Smooth muscle cell (in vitro differentiated cells): ENCODE measurements around the gene PALD1. TPM values are rescaled to one million over a fixed set of nuclear protein-coding genes. Genes with fewer than 3 reads are reported as not detected.

Experiments
- DNase-seq: peaks from one replicate; lab custom pipeline; 2025; ENCODE audit not compliant: unreplicated experiment; lab: John Stamatoyannopoulos, UW
- H2AFZ ChIP-seq: fragments of 200-600 bp; sonication (generic); 2 replicates; pipeline ENCODE4 v1.6.0; 2016; ENCODE audit warnings: antibody characterized with exemption, low read depth, mild to moderate bottlenecking
- H3F3A ChIP-seq: fragments of 200-600 bp; sonication (generic); 2 replicates; pipeline ENCODE4 v1.6.0; 2017; ENCODE audit warnings: antibody characterized with exemption, low read depth
- H3K27ac ChIP-seq: fragments of 200-600 bp; sonication (generic); 2 replicates; pipeline ENCODE4 v1.5.1; 2016; ENCODE audit warnings: low read depth, mild to moderate bottlenecking
- H3K27me3 ChIP-seq: fragments of 200-600 bp; sonication (generic); 2 replicates; pipeline ENCODE4 v1.6.1; 2016; ENCODE audit warnings: low read depth, mild to moderate bottlenecking
- H3K36me3 ChIP-seq: fragments of 200-600 bp; sonication (generic); 2 replicates; pipeline ENCODE4 v1.5.1; 2016; ENCODE audit warnings: low read depth
- H3K4me1 ChIP-seq: fragments of 200-600 bp; sonication (generic); 2 replicates; pipeline ENCODE4 v1.5.1; 2016; ENCODE audit warnings: low read depth
- H3K4me2 ChIP-seq: fragments of 200-600 bp; sonication (generic); 2 replicates; pipeline ENCODE4 v1.6.0; 2016; ENCODE audit warnings: mild to moderate bottlenecking
- H3K4me3 ChIP-seq: fragments of 200-600 bp; sonication (generic); 2 replicates; pipeline ENCODE4 v1.5.1; 2016; ENCODE audit warnings: mild to moderate bottlenecking
- H3K79me2 ChIP-seq: fragments of 200-600 bp; sonication (generic); 2 replicates; pipeline ENCODE4 v1.6.0; 2016; ENCODE audit warnings: low read depth, mild to moderate bottlenecking
- H3K9ac ChIP-seq: fragments of 200-600 bp; sonication (generic); 2 replicates; pipeline ENCODE4 v1.6.0; 2016; ENCODE audit warnings: low read depth
- H3K9me3 ChIP-seq: fragments of 200-600 bp; sonication (generic); replicated peaks from 2 replicates; pipeline ENCODE4 v1.5.1; 2016; ENCODE audit warnings: low read depth
- H4K20me1 ChIP-seq: fragments of 200-600 bp; sonication (generic); 2 replicates; pipeline ENCODE4 v1.6.0; 2016; ENCODE audit warnings: low read depth
- WGBS: methylation state at CpG from one replicate; pipeline ENCODE4 v1.1.7; 2016; ENCODE audit warnings: low lambda C conversion rate; 5-methylcytosine and 5-hydroxymethylcytosine counted together
- polyA plus RNA-seq: library from polyadenylated mRNA; unstranded; fragments of >200 nt; fragmentation: Nextera tagmentation; extraction: Ambion mirVana; gene quantifications from 2 replicates; pipeline ENCODE4 v1.2.1, GENCODE V29; 2016
- total RNA-seq: library from RNA; depleted of rRNA; stranded (reverse); fragments of >200 nt; gene quantifications from 2 replicates; pipeline ENCODE4 v1.2.3, GENCODE V29; 2014
- TF ChIP-seq, protein P1 (sequence below): fragments of 200-600 bp; sonication (generic); IDR thresholded peaks from 2 replicates; pipeline ENCODE4 v1.5.1; 2017; ENCODE audit warnings: borderline replicate concordance, mild to moderate bottlenecking, antibody characterized with exemption; ENCODE audit not compliant: insufficient read depth, poor library complexity, severe bottlenecking

PALD1 gene
- total and polyA plus RNA-seq, 2 experiments from 2014 or later: 1.4 to 2.2 TPM

DNA sequence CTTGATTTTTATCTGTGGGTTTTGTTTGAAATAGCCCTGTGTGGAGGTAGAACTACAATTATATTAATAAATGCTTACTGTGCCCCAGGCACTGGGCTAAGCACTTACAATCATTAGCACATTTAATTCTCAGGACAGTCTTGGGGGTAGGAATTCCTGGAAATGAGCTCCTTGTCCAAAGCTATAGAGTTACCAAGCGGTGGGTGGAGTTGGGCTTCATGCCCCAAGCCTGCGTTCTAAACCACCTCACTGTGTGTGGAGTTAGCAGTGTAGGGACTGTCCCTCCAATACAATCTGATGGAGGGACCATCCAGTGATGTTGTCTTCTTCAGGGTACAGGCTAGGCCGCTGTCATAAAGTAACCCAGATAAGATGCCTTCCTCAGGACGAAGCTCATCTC lies 49.7 kb downstream of the PALD1 start:
- Histone ChIP-seq H3K4me3 (no peak overlapping the region), H3K36me3 (no peaks in the 10 kb centered on the region), H3K79me2 (no peaks in the 10 kb centered on the region), H4K20me1 (no peaks in the 10 kb centered on the region), H3K4me2 (no peak overlapping the region), H3K9me3 (no peaks in the 10 kb centered on the region), H3K4me1 (no peaks in the 10 kb centered on the region), H3K27me3 (no peaks in the 10 kb centered on the region), H3K9ac (no peak overlapping the region), H2AFZ (no peak overlapping the region), H3K27ac (no peak overlapping the region), H3F3A (no peaks in the 10 kb centered on the region)
- no peak for DNase-seq
- 91% methylated on average over 4 of the region's 4 CpGs for WGBS
- TF ChIP-seq, protein P1, sequence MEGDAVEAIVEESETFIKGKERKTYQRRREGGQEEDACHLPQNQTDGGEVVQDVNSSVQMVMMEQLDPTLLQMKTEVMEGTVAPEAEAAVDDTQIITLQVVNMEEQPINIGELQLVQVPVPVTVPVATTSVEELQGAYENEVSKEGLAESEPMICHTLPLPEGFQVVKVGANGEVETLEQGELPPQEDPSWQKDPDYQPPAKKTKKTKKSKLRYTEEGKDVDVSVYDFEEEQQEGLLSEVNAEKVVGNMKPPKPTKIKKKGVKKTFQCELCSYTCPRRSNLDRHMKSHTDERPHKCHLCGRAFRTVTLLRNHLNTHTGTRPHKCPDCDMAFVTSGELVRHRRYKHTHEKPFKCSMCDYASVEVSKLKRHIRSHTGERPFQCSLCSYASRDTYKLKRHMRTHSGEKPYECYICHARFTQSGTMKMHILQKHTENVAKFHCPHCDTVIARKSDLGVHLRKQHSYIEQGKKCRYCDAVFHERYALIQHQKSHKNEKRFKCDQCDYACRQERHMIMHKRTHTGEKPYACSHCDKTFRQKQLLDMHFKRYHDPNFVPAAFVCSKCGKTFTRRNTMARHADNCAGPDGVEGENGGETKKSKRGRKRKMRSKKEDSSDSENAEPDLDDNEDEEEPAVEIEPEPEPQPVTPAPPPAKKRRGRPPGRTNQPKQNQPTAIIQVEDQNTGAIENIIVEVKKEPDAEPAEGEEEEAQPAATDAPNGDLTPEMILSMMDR: no peak

DNA sequence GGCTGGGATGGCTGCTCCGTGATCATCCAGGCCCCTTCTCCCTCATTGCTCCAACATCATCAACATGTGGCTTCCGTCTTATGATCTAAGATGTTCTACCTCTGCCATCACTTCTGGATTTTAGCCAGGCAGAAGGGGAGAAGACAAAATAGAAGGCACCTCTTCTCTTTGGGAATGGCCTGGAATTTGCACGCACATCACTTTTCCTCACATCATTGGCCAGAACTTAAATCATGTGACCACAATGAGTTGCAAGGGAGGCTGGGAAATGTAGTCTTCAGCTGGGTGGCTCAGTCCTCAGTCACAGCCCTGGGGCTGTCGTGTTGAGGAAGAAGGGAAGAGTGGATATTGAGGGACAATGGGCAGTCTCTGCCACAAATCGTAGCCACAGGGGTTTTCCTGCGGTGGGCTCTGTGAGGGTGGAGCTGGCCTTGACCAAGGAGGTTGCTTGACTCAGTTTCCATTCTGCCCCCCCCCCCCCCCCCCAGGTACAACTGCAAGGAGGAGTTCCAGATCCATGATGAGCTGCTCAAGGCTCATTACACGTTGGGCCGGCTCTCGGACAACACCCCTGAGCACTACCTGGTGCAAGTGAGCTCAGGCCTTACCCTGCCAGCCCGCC lies 50.3 kb downstream of the PALD1 start:
- no peaks in the 10 kb centered on the region for H3K79me2 ChIP-seq
- no peak overlapping the region for H3K9ac ChIP-seq
- H3K27me3 ChIP-seq: no peaks in the 10 kb centered on the region
- 79% methylated on average over 10 of the region's 10 CpGs for WGBS
- TF ChIP-seq, protein P1: no peak
- H3K9me3 ChIP-seq: no peaks in the 10 kb centered on the region
- no peaks in the 10 kb centered on the region for H4K20me1 ChIP-seq
- no peak overlapping the region for H3K4me2 ChIP-seq
- DNase-seq: no peak
- no peak overlapping the region for H3K4me3 ChIP-seq
- no peak overlapping the region for H3K27ac ChIP-seq
- no peaks in the 10 kb centered on the region for H3F3A ChIP-seq
- no peaks in the 10 kb centered on the region for H3K4me1 ChIP-seq
- H3K36me3 ChIP-seq: no peaks in the 10 kb centered on the region
- H2AFZ ChIP-seq: no peak overlapping the region

DNA sequence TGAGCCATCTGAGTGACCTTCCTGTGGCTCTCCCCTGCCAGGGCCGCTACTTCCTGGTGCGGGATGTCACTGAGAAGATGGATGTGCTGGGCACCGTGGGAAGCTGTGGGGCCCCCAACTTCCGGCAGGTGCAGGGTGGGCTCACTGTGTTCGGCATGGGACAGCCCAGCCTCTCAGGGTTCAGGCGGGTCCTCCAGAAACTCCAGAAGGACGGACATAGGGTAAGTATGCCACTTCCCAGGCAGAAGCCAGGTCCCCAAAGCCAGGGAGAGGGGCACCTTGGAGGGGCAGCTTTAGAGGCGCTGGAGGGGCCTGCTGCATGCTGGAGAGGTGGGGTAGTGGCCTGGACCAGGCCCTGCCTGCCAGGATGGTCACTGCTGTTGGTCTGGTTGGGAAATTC lies 51.3 kb downstream of the PALD1 start:
- Histone ChIP-seq H3K79me2 (no peaks in the 10 kb centered on the region), H3K4me3 (no peak overlapping the region), H3K36me3 (no peaks in the 10 kb centered on the region), H3F3A (no peaks in the 10 kb centered on the region), H3K4me1 (no peaks in the 10 kb centered on the region), H3K27me3 (no peaks in the 10 kb centered on the region), H3K4me2 (no peak overlapping the region), H2AFZ (no peak overlapping the region), H4K20me1 (no peaks in the 10 kb centered on the region), H3K9me3 (no peaks in the 10 kb centered on the region), H3K9ac (no peak overlapping the region), H3K27ac (no peak overlapping the region)
- 97% methylated on average over 8 of the region's 8 CpGs for WGBS
- TF ChIP-seq, protein P1: no peak
- no peak for DNase-seq

DNA sequence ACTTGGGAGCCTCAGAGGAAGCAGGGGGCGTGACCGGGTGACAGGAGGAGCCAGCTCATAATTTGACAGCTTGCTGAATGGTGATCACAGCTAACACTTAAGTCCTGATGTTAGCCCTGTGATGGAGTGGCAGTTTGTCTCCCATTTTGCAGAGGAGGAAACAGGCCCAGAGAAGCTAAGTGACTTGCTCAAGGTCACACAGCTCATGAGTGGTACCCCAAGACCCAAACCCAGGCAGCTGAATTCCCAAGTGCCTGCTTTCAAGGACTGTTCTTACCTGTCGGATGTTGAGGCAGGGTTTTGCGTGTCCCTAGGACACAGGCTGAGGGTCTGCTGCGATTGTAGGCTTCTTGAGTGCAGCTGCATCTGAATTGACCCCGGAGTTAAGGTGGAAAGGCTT lies 51.7 kb downstream of the PALD1 start:
- H3K9ac ChIP-seq: no peak overlapping the region
- H3K36me3 ChIP-seq: no peaks in the 10 kb centered on the region
- no peak overlapping the region for H3K4me2 ChIP-seq
- no peaks in the 10 kb centered on the region for H3K27me3 ChIP-seq
- H3K4me3 ChIP-seq: no peak overlapping the region
- DNase-seq: no peak
- H3K27ac ChIP-seq: no peak overlapping the region
- H3K4me1 ChIP-seq: no peaks in the 10 kb centered on the region
- no peaks in the 10 kb centered on the region for H3K79me2 ChIP-seq
- no peaks in the 10 kb centered on the region for H4K20me1 ChIP-seq
- H2AFZ ChIP-seq: no peak overlapping the region
- 87% methylated on average over 6 of the region's 6 CpGs for WGBS
- TF ChIP-seq, protein P1: no peak
- no peaks in the 10 kb centered on the region for H3K9me3 ChIP-seq
- H3F3A ChIP-seq: no peaks in the 10 kb centered on the region
